GM19025 (cell line): ENCODE results near the gene EPN3.

Source experiments
- ATAC-seq: cut with Tn5 transposase; IDR thresholded peaks from one replicate; pipeline ENCODE4 v1.9.1; 2021; ENCODE audit warnings: mild to moderate bottlenecking, low read depth, moderate library complexity; ENCODE audit not compliant: unreplicated experiment

EPN3 gene

GRCh38 chr17:50564916-50565315 lies 32.4 kb downstream of the EPN3 start:
- ATAC-seq, result no peak

DNA sequence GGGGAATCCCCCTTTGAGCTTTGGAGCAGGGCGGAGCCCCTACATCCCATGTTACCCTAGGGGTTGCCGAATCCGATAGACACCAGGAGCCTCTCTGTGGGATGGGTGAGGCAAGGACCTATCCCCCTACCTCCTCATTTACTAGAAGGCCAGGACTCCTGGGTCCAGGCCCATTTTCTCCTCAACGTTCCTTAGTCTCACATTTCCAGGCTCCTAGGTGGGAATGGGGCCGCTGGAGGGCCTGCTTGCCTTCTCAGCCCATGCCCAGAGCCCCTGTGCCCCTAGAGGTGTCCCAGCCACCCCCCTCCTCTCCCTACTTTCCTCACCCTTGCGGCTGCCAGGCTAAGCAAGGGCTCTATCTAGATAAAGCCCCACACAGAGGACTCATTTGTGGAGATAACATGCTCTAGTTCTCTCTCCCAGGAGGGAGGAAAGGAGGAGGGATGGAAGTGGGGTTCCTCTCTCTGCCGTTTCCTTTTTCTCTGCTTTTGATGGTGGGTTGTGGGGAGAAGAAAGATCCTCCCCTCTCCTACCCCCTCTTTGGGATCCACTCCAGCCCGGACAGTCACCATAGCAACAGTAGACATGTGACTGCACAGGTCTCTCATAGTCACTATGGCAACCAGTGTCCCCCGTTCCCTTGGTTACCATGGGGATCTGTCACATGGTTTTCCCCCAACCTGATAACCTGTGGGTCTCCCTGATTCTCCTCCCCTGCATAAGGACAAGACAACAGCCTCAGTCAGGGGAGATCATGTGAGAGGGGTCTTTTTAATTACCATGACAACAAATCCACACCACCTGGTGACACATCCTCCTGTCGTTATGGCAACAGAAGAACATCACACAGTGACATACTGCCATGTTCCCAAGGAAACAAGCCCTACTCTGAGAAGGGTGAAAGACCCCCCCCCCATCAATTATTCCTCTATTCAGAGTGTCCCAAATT lies 33.1 kb downstream of the EPN3 start:
- no peak for ATAC-seq

DNA sequence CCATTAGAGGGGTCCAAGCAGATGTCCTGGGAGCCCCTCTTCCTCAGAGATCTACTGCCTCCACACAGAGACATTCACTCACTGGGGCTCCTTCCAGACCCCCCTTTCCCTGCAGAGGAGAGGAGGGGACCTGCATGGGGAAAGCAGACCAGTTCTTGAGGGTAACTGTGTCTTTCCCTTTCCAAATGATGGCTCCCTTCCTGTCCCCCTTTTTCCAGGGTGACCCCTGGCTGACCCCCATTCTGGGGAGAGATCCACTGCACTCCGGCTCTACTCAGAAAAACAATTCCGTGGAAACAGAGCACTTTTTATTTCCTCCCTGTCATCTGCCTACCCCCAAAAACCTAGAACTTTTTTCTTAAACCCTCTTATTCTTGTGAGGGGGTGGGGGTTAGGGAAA lies 34.4 kb downstream of the EPN3 start:
- no peak for ATAC-seq

DNA sequence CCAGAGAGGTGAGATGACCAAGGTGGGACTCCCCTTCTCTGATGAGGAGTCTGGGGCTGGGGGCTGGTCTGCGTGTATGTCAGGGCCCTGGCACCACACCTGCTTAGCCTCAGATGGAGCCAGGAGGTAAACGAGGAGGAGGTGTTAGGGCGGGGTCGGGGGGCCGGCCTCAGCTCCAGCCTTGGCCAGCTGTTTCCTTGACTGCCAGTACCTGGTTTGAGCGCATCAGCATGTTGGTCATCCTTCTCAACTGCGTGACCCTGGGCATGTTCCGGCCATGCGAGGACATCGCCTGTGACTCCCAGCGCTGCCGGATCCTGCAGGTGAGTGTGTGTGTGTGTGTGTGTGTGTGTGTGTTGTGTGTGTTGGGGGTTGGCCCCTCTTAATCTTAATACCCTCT lies 36.1 kb downstream of the EPN3 start:
- no peak for ATAC-seq

DNA sequence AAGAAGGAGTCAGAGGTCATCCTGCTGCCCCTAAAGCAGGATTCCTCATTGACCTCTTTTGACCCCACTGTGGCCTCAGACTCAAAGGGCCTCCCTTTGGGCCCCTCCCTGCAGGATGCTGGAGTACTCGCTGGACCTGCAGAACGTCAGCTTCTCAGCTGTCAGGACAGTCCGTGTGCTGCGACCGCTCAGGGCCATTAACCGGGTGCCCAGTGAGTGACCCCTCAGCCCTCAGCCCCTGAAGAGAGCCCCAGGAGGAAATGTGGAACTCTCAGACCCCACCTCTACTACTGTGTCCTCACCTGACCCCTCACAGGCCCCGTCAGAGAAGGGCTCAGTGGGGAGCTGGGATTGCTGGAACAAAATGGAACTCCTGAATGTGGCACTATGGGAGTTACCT lies 37.1 kb downstream of the EPN3 start:
- no peak for ATAC-seq

DNA sequence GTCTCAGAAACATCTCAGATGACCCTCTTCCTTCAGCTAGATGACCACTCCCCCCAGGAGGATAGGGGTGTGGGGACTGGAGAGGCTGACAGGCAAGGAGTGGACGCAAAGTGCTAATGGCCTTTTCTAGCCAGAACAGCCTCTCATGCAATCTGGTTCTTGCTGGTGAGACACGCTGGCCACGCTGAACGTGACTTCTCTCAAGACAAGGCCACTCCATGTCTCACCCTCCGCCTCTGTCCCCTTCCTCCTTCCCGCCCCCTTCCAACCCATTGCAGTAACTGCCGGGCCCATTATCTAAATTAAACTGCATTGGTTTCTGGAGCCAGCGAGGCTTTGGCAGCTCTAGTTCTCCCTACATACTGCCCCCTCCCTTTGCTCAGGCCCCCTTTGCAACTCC lies 37.5 kb downstream of the EPN3 start:
- ATAC-seq, result no peak

DNA sequence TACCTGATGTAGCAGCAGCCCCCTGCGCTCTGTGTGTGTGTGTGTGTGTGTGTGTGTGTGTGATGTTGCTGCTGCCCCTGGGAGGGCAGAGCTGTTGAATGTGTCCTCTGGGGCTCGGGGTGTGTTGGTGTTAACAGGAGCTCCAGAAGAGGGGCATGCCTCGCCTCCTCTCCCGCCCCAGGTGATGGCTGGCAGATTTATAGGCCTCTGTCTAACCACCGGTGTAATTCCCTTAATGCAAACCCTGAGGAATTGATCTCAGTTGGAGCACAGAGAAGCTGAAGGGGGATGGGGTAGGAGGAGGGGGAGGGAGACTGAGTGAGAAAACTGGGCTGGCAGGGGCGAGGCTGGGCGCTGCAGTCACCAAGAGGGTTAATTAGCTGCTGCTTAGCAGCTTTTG lies 38.0 kb downstream of the EPN3 start:
- no peak for ATAC-seq

DNA sequence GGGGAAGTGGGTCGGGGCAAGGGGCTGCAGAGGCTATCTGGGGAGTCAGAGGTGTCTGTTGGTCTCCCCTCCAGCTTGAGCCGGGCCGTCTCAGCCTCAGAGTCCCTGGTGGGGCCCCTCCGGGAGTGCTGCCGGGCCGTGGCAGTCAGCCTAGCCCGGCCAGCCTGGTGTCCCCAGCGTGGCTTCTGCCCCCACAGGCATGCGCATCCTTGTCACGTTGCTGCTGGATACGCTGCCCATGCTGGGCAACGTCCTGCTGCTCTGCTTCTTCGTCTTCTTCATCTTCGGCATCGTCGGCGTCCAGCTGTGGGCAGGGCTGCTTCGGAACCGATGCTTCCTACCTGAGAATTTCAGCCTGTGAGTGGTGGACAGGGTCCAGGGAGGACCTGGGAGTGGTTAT lies 39.1 kb downstream of the EPN3 start:
- no peak for ATAC-seq

DNA sequence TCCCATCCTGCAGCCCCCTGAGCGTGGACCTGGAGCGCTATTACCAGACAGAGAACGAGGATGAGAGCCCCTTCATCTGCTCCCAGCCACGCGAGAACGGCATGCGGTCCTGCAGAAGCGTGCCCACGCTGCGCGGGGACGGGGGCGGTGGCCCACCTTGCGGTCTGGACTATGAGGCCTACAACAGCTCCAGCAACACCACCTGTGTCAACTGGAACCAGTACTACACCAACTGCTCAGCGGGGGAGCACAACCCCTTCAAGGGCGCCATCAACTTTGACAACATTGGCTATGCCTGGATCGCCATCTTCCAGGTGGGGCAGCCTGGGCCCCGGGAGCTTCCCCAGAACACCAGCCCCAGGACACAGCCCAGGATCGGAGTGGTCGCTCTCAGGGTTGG lies 40.0 kb downstream of the EPN3 start:
- no peak for ATAC-seq

DNA sequence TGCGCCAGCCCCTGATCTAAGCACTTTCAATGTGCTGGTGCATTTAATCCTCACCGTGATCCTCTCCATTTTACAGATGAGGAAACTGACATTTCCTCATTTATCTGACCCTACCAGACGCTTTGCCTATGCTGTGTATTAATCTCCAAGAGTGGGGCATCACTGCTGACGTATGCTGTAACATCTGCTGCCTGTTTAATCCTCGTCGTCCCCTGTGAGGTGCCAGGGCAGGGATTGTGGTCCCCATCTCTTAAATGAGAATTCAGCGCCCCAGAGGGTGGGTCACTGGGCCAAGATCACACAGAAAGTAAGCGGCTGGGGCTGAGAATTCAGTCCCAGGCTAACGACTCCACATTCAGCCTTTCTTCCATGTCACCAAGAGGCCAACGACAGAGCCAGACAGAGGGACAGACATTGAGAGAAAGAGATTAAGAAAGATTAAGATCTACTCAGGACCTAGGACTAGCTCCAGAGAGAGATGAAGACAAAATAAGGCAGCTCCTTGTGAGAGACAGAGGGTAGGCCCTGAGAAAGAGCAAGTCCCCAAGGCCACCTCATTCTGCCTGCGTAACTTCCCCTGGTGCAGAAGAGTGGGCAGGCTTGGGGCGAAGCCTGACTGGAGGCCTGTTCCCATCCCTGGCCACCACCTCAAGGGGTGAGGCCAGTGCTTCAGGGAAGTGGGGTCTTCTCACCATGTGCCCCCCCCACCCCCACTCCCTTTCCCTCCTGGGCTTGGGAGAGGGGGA lies 41.5 kb downstream of the EPN3 start:
- no peak for ATAC-seq

DNA sequence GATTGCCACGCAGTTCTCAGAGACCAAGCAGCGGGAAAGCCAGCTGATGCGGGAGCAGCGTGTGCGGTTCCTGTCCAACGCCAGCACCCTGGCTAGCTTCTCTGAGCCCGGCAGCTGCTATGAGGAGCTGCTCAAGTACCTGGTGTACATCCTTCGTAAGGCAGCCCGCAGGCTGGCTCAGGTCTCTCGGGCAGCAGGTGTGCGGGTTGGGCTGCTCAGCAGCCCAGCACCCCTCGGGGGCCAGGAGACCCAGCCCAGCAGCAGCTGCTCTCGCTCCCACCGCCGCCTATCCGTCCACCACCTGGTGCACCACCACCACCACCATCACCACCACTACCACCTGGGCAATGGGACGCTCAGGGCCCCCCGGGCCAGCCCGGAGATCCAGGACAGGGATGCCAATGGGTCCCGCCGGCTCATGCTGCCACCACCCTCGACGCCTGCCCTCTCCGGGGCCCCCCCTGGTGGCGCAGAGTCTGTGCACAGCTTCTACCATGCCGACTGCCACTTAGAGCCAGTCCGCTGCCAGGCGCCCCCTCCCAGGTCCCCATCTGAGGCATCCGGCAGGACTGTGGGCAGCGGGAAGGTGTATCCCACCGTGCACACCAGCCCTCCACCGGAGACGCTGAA lies 43.2 kb downstream of the EPN3 start:
- ATAC-seq, result no peak

DNA sequence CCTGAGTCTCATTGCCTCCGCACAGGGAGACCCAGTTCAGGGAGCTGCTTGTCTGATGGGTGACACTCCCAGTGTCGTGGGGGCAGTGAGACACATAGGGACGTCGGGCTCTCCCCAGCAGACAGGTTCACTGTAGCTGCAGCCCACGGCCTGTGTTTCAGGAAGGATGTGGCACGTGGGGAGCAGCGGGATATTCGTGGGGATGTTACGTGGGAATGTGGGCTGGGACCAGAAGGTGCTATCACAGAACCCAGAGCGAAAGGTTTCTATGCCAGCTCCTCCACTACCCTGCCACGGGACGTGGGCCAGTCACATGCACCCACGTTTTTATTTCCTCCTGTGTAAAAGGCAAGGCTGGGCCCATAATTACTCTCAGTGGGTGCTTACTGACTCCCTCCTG lies 44.3 kb downstream of the EPN3 start:
- ATAC-seq, result no peak

DNA sequence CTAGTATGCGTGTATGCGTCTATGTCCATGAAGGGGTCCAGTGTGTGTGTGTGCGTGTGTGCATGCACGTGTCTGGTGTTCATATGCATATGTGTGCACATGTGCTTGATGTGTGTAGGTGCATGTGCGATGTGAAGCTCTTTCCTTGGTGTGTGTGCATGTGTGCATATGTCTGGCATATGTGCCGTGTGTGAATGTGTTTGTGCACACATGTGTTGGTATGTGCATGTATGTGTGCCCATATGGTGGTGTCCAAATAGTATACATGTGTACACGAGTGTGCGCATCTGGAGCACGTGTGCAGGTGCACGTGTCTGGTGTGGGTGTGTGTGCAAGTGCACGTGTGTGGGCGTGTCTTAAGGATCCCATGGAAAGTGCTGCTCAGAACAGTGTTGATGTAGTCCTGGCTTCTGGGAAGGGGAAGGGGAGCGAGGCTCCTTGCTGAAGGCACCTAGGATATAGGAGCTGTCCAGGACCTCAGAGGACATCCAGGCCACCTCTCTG lies 45.0 kb downstream of the EPN3 start:
- ATAC-seq, result no peak

DNA sequence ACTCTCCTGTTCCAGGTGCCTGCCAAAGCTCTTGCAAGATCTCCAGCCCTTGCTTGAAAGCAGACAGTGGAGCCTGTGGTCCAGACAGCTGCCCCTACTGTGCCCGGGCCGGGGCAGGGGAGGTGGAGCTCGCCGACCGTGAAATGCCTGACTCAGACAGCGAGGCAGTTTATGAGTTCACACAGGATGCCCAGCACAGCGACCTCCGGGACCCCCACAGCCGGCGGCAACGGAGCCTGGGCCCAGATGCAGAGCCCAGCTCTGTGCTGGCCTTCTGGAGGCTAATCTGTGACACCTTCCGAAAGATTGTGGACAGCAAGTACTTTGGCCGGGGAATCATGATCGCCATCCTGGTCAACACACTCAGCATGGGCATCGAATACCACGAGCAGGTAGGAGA lies 45.6 kb downstream of the EPN3 start:
- ATAC-seq, result no peak

DNA sequence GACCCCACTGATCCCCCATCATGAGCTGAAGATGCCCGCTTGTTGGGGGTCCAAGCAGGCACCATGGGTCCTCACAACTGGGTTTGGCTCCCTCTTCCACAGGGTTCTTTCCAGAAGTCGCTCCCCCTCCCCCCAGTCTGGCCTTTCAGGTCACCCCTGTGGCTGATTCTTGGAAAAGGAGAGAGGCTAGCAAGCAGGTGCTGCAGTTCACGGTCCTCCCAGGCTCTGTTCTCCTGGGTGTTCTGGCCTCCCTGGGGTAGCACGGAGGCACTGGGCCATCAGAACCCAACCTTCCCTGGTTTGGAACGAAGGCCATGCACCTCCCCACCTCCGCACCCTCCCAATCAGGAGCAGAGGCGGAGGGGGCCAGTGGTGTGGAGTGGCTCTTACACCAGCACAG lies 46.9 kb downstream of the EPN3 start:
- ATAC-seq, result no peak

GRCh38 chr17:50580646-50581045 lies 48.1 kb downstream of the EPN3 start:
- ATAC-seq, result no peak

GRCh38 chr17:50581316-50581715 lies 48.8 kb downstream of the EPN3 start:
- ATAC-seq, result no peak

DNA sequence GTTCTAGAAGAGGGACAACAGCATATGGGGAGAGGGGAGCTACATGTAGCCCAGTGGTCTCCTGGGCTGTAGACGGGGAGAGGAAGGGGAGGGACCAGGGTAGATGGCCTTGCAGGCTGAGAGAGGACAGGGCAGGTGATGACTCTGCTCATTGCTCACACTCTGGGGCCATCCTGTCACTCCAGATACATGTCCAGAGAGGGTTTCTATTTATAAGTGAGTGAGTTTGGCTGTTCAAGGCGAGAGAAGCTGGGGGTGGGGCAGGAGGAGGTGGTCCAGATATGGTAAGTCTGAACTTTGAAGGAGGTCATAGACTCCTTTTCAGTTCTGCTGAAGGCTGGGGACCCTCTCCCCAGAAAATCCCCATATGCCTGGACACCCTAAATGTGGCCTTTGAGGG lies 50.2 kb downstream of the EPN3 start:
- ATAC-seq, result no peak

DNA sequence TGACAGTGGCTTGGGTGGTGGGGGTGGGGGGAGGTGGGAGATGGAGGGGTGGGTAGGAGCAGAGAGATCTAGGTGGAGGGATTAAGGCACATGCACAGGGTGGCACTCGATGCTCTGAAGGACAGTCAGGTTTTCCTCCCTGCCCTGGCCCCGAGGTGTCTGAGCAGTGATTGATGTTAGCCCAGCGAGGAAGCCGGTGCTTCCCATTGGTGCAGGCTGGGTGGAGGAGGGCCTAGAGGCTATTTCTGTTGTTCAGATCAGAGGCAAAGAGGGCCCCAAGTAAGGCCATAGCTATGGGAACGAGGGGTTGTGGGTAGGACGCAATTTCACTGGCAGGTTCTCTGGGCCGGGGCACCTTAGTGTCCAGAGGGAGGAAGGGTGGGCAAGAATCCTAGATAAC lies 51.1 kb downstream of the EPN3 start:
- ATAC-seq, result no peak

GRCh38 chr17:50584116-50584515 lies 51.6 kb downstream of the EPN3 start:
- no peak for ATAC-seq

DNA sequence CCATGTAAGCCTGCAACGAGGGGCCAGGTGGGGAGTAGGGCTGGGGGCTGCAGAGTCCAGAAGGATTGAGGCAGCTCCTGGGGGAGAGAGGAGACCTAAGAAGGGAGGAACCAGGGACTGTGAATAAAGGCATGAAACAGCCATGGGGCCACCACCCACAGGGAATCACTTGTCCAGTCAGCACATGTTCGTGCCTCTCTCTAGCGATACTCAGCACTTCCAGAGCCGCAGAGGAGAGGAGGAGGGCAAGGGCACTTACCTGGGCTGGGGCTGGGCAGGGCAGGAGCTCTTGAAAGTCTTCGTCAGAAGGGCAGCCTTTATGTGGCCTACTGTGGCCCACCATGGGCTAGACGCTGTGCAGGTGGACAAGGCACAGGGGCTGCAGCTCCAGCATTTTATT lies 52.2 kb downstream of the EPN3 start:
- no peak for ATAC-seq
